Activated T-cell treated with anti-CD3 and anti-CD28 coated beads, Interleukin-2, amount 50 U/mL, for 4 hours (primary cell): ENCODE results near the gene PCSK5. TPM values are rescaled to one million over a fixed set of nuclear protein-coding genes. Genes with fewer than 3 reads are reported as not detected.

Experiments used
- ATAC-seq, 2 donors: fragments of 200-7000 bp; cut with Tn5 transposase; one replicate each; pipeline ENCODE4 v1.10.0; 2021
- DNase-seq: peaks from one replicate; pipeline ENCODE4 v3.0.0-alpha.2; 2020
- H3K27me3 Mint-ChIP-seq: one replicate; pipeline ENCODE4 v1.8.0; 2021; ENCODE audit warnings: low read depth, mixed read lengths
- H3K36me3 Mint-ChIP-seq: one replicate; pipeline ENCODE4 v1.8.0; 2022; ENCODE audit warnings: mixed read lengths; ENCODE audit not compliant: insufficient read depth
- H3K4me1 Mint-ChIP-seq: one replicate; pipeline ENCODE4 v1.8.0; 2021; ENCODE audit warnings: low read depth, mixed read lengths
- H3K4me3 Mint-ChIP-seq: one replicate; pipeline ENCODE4 v1.8.0; 2021; ENCODE audit warnings: mild to moderate bottlenecking, moderate library complexity, mixed read lengths
- H3K9me3 Mint-ChIP-seq: one replicate; pipeline ENCODE4 v1.8.0; 2021; ENCODE audit warnings: mixed read lengths
- total RNA-seq, 3 donors: library from RNA; stranded (reverse); gene quantifications; one replicate each; pipeline ENCODE4 v1.2.1, GENCODE V29; 2021

Gene PCSK5
- total RNA-seq, 3 donors from 2014 or later: 1.0 to 1.7 (median 1.6) TPM

- Mint-ChIP-seq H3K4me1 (no peaks in the 10 kb centered on the region), H3K36me3 (no peaks in the 10 kb centered on the region), H3K27me3 (no peaks in the 10 kb centered on the region), H3K4me3 (no peak overlapping the region), H3K9me3 (no peaks in the 10 kb centered on the region)
- no peak for ATAC-seq
- DNase-seq: no peak
Observed at GRCh38 chr9:76240578-76240977, 350.1 kb downstream of the PCSK5 start.

DNA sequence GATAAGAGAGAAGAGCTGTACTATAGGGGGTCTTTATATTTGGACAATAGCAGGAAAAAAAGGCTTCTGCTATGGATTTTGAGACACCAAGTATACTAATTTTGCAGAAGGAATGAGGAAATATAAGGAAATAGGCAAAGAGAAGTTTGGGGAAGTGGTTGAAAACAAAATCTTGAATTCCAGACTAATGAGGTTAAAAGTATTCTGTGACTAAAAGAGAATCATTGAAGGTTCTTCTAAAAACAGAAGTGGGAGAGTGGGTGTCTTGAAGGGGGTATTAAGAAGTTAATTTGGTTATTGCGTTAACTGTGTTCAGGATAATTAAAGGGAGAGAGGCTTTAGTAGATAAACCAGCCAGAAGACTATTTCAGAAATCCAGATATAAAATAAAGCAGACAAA is 355.0 kb downstream of the PCSK5 start:
- no peak for DNase-seq
- H3K36me3 Mint-ChIP-seq: no peaks in the 10 kb centered on the region

GRCh38 chr9:76246680-76247079 is 356.2 kb downstream of the PCSK5 start:
- DNase-seq (no peak), ATAC-seq (no peak)
- Mint-ChIP-seq H3K27me3 (peaks cover 2% of the 10 kb centered on the region), H3K36me3 (no peaks in the 10 kb centered on the region), H3K9me3 (no peaks in the 10 kb centered on the region), H3K4me3 (no peak overlapping the region), H3K4me1 (no peaks in the 10 kb centered on the region)

More for the DNA sequence above, 355.0 kb downstream of the PCSK5 start:
- Mint-ChIP-seq H3K4me1 (no peaks in the 10 kb centered on the region), H3K9me3 (no peaks in the 10 kb centered on the region), H3K4me3 (no peak overlapping the region), H3K27me3 (peaks cover 2% of the 10 kb centered on the region)
- no peak for ATAC-seq

DNA sequence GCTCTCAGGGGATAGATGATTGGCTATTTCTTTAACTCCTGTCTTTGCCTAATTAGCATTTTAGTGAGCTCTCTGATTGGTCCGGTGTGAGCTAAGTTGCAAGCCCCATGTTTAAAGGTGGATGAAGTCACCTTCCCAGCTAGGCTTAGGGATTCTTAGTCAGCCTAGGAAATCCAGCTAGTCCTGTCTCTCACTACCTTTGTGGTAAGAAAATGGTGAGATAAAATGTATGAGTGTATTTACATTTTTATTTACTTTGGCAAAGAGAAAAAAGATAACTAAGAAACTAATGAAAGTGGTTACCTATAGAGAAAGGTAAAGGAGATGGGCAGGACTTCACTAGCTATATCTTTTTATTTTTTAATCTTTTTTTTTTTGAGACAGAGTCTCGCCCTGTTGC is 357.0 kb downstream of the PCSK5 start:
- Mint-ChIP-seq H3K27me3 (peaks cover 2% of the 10 kb centered on the region), H3K4me1 (no peaks in the 10 kb centered on the region)

GRCh38 chr9:76249309-76249708 is 358.8 kb downstream of the PCSK5 start:
- H3K36me3 Mint-ChIP-seq: no peaks in the 10 kb centered on the region
- H3K4me1 Mint-ChIP-seq: no peaks in the 10 kb centered on the region
- H3K4me3 Mint-ChIP-seq: no peak overlapping the region
- DNase-seq: no peak
- no peaks in the 10 kb centered on the region for H3K9me3 Mint-ChIP-seq
- peaks cover 2% of the 10 kb centered on the region for H3K27me3 Mint-ChIP-seq
- no peak for ATAC-seq

More for the DNA sequence above, 357.0 kb downstream of the PCSK5 start:
- H3K9me3 Mint-ChIP-seq: no peaks in the 10 kb centered on the region
- no peak overlapping the region for H3K4me3 Mint-ChIP-seq
- ATAC-seq (no peak), DNase-seq (no peak)
- H3K36me3 Mint-ChIP-seq: no peaks in the 10 kb centered on the region

DNA sequence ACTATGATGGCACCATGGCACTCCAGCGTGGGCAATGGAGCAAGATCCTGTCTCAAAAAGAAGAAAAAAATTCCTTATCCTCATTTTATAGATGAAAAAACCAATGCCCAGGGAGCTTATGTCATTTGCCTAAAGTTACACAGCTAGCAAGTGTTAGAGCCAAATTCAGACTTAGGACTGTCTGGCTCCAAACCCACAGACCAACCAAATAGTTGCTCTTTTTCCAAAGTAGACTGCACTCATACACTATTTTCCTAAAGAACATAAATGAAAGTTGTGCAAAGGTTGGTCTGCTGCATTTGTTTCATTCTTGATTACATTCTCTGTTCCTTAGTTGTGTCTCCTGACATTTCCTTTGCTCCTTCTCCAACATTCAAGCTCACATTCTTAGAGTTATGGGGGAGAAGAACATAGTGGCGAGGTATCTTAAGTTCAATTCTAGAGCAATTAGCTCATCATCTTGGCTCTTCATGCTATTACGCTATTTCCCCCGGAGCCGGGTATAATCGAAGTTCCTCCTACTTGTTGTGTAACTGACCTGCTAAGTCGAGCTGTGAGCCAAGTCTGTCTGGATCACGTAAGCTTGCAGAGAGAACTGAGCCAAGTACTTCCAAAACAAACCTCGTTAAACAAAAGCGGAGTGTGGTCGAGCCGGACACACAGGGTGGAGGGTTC is 365.4 kb downstream of the PCSK5 start:
- DNase-seq (no peak), ATAC-seq (no peak)
- H3K36me3 Mint-ChIP-seq: no peaks in the 10 kb centered on the region
- no peaks in the 10 kb centered on the region for H3K4me1 Mint-ChIP-seq
- peaks cover 2% of the 10 kb centered on the region for H3K27me3 Mint-ChIP-seq
- no peaks in the 10 kb centered on the region for H3K9me3 Mint-ChIP-seq
- H3K4me3 Mint-ChIP-seq: no peak overlapping the region

- ATAC-seq: no peak
- DNase-seq: no peak
- Mint-ChIP-seq H3K36me3 (no peaks in the 10 kb centered on the region), H3K4me1 (no peaks in the 10 kb centered on the region), H3K9me3 (no peaks in the 10 kb centered on the region), H3K4me3 (no peak overlapping the region), H3K27me3 (peaks cover 2% of the 10 kb centered on the region)
Observed at GRCh38 chr9:76257311-76257710, 366.8 kb downstream of the PCSK5 start.

- Mint-ChIP-seq H3K4me3 (no peak overlapping the region), H3K4me1 (no peaks in the 10 kb centered on the region), H3K9me3 (peaks cover 5% of the 10 kb centered on the region)
Observed at GRCh38 chr9:76266649-76267283, 376.3 kb downstream of the PCSK5 start.

GRCh38 chr9:76267284-76267652 is 376.8 kb downstream of the PCSK5 start:
- H3K36me3 Mint-ChIP-seq: no peaks in the 10 kb centered on the region
- H3K27me3 Mint-ChIP-seq: no peaks in the 10 kb centered on the region
- DNase-seq (no peak), ATAC-seq (no peak)
- no peak overlapping the region for H3K4me3 Mint-ChIP-seq
- peaks cover 5% of the 10 kb centered on the region for H3K9me3 Mint-ChIP-seq
- H3K4me1 Mint-ChIP-seq: no peaks in the 10 kb centered on the region

More at GRCh38 chr9:76266649-76267283, 376.3 kb downstream of the PCSK5 start:
- Mint-ChIP-seq H3K36me3 (no peaks in the 10 kb centered on the region), H3K27me3 (no peaks in the 10 kb centered on the region)
- no peak for ATAC-seq
- no peak for DNase-seq

GRCh38 chr9:76269789-76270188 is 379.3 kb downstream of the PCSK5 start:
- no peaks in the 10 kb centered on the region for H3K4me1 Mint-ChIP-seq
- no peaks in the 10 kb centered on the region for H3K36me3 Mint-ChIP-seq
- H3K27me3 Mint-ChIP-seq: no peaks in the 10 kb centered on the region
- H3K4me3 Mint-ChIP-seq: no peak overlapping the region
- DNase-seq (no peak), ATAC-seq (no peak)
- H3K9me3 Mint-ChIP-seq: no peaks in the 10 kb centered on the region

GRCh38 chr9:76271755-76272154 is 381.3 kb downstream of the PCSK5 start:
- H3K9me3 Mint-ChIP-seq: no peaks in the 10 kb centered on the region
- no peak overlapping the region for H3K4me3 Mint-ChIP-seq
- H3K36me3 Mint-ChIP-seq: no peaks in the 10 kb centered on the region
- ATAC-seq: no peak
- DNase-seq: no peak
- H3K4me1 Mint-ChIP-seq: no peaks in the 10 kb centered on the region
- no peaks in the 10 kb centered on the region for H3K27me3 Mint-ChIP-seq

DNA sequence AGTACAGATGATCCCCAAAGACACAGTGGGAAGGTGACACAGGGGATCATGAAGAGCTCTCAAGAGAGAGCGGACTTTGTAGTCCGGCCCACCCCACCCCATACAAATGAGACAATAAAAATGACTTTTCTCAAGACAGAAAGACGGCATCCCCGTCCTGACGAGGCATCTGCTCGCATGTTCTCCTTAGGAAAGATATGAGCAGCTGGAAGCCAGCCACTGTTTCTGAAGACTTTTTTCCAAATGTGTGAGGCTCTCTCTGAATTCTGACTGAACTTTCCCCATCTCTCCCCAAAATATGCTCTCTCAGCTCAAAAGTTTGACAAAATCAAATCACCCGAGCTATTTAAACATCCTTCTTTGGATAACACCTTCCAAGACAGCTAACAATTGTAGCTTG is 398.6 kb downstream of the PCSK5 start:
- no peaks in the 10 kb centered on the region for H3K9me3 Mint-ChIP-seq
- no peak for ATAC-seq
- no peaks in the 10 kb centered on the region for H3K36me3 Mint-ChIP-seq
- H3K4me3 Mint-ChIP-seq: no peak overlapping the region
- H3K27me3 Mint-ChIP-seq: peaks cover 3% of the 10 kb centered on the region
- DNase-seq: no peak
- no peaks in the 10 kb centered on the region for H3K4me1 Mint-ChIP-seq

DNA sequence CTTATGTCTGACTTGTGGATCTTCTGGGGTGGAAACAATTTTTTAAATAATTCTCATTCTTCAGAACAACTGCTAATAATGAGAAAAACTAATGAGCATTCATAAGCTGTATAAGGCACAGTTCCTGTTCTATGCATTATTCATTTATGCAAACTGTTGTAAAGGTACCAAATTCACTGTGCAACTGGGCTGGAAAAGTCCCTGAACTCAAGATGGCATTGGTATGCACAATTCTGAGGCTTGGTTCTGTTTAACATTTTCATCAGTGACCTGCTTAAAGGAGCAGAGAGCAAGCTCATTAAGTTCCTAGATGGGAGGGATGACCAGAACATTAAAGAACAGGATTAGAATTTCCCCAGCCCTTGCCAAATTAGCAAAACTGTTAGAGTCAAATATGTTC is 399.2 kb downstream of the PCSK5 start:
- Mint-ChIP-seq H3K36me3 (no peaks in the 10 kb centered on the region), H3K4me3 (no peak overlapping the region), H3K9me3 (no peaks in the 10 kb centered on the region), H3K4me1 (no peaks in the 10 kb centered on the region), H3K27me3 (no peaks in the 10 kb centered on the region)
- no peak for DNase-seq
- no peak for ATAC-seq

- DNase-seq (no peak), ATAC-seq (no peak)
- H3K9me3 Mint-ChIP-seq: no peaks in the 10 kb centered on the region
- no peak overlapping the region for H3K4me3 Mint-ChIP-seq
- H3K27me3 Mint-ChIP-seq: no peaks in the 10 kb centered on the region
- H3K4me1 Mint-ChIP-seq: no peaks in the 10 kb centered on the region
- no peaks in the 10 kb centered on the region for H3K36me3 Mint-ChIP-seq
Observed at GRCh38 chr9:76290555-76290954, 400.1 kb downstream of the PCSK5 start.

DNA sequence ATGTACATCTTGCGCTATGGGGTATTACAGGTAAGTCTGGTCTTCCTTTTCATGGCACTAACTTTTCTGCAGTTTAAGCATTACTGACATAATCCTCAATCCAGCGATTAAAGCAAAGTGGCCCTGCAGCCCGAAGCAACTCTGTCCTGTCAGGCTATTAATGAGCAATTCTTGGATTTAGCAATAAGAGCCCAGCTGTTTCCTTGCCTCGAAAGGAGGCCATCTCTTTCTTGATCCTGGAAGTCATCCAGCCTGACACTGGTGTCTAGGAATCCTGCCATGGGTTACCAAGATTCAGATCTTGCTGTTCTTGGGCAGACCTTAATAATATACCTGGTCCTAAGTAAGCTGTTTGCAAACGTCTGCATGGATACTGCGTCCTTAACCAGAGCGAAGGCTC is 401.8 kb downstream of the PCSK5 start:
- H3K36me3 Mint-ChIP-seq: no peaks in the 10 kb centered on the region
- no peaks in the 10 kb centered on the region for H3K27me3 Mint-ChIP-seq
- no peak for DNase-seq
- no peak overlapping the region for H3K4me3 Mint-ChIP-seq
- no peak for ATAC-seq
- H3K4me1 Mint-ChIP-seq: no peaks in the 10 kb centered on the region
- H3K9me3 Mint-ChIP-seq: no peaks in the 10 kb centered on the region
